GM18951 (cell line): ENCODE results near the gene KLK14.

Experiments used
- POLR2A ChIP-seq: IDR thresholded peaks from 4 replicates; pipeline ENCODE4 v1.6.1; 2011; ENCODE audit warnings: mild to moderate bottlenecking; ENCODE audit not compliant: insufficient read length, insufficient read depth; ENCODE audit errors: extremely low read depth
- in situ Hi-C: fragments of 300-500 bp; cut with MboI; formaldehyde crosslinking; loops from one replicate; pipeline ENCODE4 v1.12.0; 2022; ENCODE audit warnings: low sequenced_read_pairs, mixed read lengths, inconsistent platforms; ENCODE audit not compliant: unreplicated experiment

The KLK14 gene

DNA sequence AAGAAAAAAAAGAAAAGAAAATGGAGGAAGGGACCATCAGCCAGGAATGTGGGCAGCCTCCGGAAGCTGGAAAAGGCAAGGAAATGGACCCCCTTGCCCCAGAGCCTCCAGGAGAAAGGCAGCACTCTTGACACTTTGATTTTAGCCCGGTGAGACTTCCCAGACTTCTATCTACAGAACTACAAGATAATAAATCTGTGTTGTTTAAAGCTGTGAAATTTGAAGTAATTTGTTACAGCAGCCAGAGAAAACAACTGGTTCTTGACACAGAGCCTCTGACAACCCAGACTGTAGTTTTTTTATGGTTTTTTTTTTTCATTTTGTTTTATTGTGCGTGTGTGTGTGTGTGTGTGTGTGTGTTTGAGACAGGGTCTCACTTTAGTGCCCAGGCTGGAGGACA lies 17.9 kb upstream of the KLK14 start:
- in situ Hi-C loops, result no loop called here

DNA sequence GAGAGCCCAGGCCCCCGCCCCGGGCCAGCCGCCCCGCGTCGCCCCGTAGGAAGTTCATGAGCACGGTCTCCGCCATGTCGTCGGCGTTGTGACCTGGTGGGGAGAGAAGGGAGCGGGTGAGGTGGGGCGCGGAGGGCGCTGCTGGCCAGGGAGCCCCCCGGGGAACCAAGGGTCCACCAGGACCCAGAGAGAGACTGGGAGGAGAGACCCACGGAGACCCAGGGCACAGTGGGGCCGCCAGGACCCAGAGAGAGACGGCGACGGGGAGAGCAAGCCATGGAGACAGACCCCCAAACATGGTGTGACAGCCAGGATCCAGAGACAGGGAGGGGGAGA lies 16.3 kb upstream of the KLK14 start:
- in situ Hi-C loops, result no loop called here
- TF ChIP-seq POLR2A, result no peak

More for the DNA sequence above, 17.9 kb upstream of the KLK14 start:
- TF ChIP-seq POLR2A, result no peak

- in situ Hi-C loops, result no loop called here
- no peak for TF ChIP-seq POLR2A
Measured at GRCh38 chr19:51098365-51099046, 15.8 kb upstream of the KLK14 start.

GRCh38 chr19:51097796-51098195 lies 15.1 kb upstream of the KLK14 start:
- in situ Hi-C loops, result no loop called here
- TF ChIP-seq POLR2A, result no peak

DNA sequence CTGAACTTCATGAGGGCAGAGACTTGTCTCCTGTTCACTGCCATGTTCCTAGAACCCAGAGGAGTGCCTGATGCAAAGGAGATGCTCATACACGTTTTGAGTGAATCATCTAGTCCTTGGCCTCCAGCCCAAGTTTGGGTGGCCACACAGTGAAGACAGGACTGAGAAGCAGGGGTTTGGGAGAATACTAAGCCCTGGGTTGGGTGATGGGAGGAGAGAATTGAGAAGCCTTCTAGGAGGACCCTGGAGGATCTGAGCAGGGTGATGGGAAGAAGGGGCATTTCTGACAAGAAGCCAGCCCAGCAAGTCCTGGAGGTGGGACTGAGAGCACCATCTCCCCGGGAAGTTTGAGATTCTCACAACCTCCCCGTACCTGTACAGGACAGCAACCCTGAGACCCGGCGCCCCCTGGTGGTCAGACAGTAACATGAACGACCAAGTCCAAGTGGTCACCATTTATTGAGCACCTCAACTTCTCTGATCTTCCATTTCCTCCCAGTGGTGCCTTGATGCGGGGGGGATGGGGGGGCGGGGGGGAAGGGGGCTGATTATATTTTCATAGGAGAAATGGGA lies 14.6 kb upstream of the KLK14 start:
- in situ Hi-C loops, result no loop called here
- TF ChIP-seq POLR2A, result no peak

GRCh38 chr19:51096473-51097165 lies 13.9 kb upstream of the KLK14 start:
- no peak for TF ChIP-seq POLR2A
- in situ Hi-C loops, result no loop called here

DNA sequence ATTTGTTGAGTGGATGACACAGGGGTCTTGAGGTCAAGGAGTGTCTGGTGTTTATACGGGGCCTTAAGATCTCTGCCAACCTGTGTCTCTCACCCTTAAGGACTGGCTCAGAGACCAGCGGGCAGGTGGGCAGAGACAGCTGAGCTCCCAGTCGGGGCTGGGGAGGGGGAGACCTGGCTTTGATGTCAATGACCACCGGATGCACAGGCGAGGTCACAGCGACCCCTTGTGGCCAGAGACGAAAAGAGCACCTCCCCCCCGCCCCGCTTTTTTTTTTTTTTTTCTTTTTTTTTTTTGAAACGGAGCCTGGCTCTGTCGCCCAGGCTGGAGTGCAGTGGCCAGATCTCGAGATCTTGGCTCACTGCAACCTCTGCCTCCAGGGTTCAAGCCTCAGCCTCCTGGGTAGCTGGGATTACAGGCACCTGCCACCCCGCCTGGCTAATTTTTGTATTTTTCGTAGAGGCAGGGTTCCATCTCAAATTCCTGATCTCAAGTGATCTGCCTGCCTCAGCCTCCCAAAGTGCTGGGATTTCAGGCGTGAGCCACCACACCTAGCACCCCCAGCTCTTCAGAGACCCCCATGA lies 12.1 kb upstream of the KLK14 start:
- in situ Hi-C loops, result no loop called here
- no peak for TF ChIP-seq POLR2A

- in situ Hi-C loops, result no loop called here
- TF ChIP-seq POLR2A, result no peak
Measured at GRCh38 chr19:51093510-51094345, 11.0 kb upstream of the KLK14 start.

- TF ChIP-seq POLR2A, result no peak
- in situ Hi-C loops, result no loop called here
Measured at GRCh38 chr19:51093101-51093500, 10.4 kb upstream of the KLK14 start.

DNA sequence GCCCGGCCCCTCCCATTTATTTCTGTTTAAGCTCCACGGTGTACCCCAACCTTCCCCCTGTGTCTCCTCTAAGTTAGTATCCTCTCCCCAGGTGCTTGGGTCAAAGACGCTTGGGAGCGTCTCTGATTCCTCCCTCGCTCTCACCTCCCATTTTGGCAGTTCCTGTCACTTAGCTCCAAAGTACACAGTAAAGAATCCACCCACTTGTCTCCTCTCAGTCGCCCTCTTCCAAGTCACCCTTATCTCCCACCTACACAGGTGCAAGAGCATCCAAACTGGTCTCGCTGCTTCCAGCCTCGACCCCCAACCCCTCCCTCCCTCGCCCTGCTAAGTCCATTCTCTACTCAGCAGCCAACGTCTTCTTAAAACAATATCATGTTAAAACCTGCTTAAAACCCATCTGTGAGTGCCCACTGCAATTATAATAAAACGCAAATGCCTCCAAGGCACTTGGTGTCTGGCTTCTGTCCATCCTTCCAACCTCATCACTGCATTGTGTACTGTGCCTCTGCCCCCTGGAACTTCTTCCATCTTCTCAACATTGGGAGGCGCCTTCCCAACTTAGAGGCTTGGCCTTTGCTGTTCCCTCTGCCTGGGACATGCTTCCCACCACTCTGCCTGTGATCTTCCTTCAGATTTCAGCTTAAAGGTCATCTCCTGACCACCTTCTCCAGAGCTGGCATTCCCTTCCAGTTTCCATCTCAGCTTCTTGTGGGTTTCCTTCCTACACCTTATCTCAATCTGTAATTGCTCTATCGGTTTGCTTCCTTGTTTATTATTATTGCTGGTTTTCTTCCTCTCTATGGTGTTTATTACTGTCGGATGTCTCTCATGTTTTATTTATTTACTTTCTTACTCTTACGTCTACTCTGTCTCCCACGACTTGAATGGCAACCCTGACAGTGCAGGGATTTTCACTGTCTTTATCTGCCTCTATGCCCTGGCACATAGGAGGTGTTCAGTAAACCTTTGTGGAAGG lies 9.5 kb upstream of the KLK14 start:
- no peak for TF ChIP-seq POLR2A
- in situ Hi-C loops, result no loop called here

- in situ Hi-C loops, result no loop called here
- TF ChIP-seq POLR2A, result no peak
Measured at GRCh38 chr19:51091126-51091525, 8.4 kb upstream of the KLK14 start.

- TF ChIP-seq POLR2A, result no peak
- in situ Hi-C loops, result no loop called here
Measured at GRCh38 chr19:51090471-51090870, 7.8 kb upstream of the KLK14 start.
